ENCODE measurements around the gene PUM2. TPM values are rescaled to one million over a fixed set of nuclear protein-coding genes. Genes with fewer than 3 reads are reported as not detected.

Gene PUM2
- total RNA-seq, 1 experiment from 2014 or later = 104 TPM

DNA sequence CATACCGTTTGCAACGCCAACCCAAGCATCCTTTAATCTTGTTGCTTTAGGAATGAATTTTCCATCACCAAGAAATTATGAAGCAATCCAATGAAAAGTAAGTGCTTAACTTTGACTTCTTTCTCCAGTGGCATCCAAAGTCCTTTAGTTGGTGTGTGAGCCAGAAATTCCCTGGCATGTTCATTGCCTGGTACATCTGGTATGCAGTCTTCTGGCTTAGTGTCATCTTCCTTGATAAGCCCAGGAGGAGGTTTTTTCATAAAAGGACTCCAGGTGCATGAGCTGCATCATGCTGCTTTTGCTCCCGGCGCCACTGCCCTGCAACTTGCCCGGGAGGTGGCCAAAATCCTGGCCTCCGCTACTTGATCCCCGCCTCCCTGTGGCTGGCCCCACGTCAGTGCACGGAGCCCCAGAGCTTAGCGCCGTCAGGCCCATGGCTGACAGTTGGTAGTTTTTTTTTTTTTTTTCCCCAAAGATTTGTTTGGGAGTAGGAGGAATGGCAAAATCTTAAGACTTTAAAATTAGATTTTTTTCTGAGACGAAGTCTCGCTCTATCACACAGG, 58.7 kb downstream of the PUM2 start (continued):
- TF ChIP-seq FOXK1 (CRISPR knock-in tag; IDR thresholded peaks at IDR 0.05) (no peak), ETV6 (CRISPR knock-in tag; IDR thresholded peaks at IDR 0.05) (no peak), OVOL2 (CRISPR knock-in tag; IDR thresholded peaks at IDR 0.05; ENCODE audit: borderline replicate concordance) (no peak), KAT7 (CRISPR knock-in tag; IDR thresholded peaks at IDR 0.05; ENCODE audit: borderline replicate concordance) (no peak), TCF7 (CRISPR knock-in tag; IDR thresholded peaks at IDR 0.05; ENCODE audit: low read depth) (no peak)
- TF ChIP-seq, protein P1, sequence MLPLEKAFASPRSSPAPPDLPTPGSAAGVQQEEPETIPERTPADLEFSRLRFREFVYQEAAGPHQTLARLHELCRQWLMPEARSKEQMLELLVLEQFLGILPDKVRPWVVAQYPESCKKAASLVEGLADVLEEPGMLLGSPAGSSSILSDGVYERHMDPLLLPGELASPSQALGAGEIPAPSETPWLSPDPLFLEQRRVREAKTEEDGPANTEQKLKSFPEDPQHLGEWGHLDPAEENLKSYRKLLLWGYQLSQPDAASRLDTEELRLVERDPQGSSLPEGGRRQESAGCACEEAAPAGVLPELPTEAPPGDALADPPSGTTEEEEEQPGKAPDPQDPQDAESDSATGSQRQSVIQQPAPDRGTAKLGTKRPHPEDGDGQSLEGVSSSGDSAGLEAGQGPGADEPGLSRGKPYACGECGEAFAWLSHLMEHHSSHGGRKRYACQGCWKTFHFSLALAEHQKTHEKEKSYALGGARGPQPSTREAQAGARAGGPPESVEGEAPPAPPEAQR (CRISPR knock-in tag; IDR thresholded peaks at IDR 0.05) = no peak
- TF ChIP-seq, protein P2, sequence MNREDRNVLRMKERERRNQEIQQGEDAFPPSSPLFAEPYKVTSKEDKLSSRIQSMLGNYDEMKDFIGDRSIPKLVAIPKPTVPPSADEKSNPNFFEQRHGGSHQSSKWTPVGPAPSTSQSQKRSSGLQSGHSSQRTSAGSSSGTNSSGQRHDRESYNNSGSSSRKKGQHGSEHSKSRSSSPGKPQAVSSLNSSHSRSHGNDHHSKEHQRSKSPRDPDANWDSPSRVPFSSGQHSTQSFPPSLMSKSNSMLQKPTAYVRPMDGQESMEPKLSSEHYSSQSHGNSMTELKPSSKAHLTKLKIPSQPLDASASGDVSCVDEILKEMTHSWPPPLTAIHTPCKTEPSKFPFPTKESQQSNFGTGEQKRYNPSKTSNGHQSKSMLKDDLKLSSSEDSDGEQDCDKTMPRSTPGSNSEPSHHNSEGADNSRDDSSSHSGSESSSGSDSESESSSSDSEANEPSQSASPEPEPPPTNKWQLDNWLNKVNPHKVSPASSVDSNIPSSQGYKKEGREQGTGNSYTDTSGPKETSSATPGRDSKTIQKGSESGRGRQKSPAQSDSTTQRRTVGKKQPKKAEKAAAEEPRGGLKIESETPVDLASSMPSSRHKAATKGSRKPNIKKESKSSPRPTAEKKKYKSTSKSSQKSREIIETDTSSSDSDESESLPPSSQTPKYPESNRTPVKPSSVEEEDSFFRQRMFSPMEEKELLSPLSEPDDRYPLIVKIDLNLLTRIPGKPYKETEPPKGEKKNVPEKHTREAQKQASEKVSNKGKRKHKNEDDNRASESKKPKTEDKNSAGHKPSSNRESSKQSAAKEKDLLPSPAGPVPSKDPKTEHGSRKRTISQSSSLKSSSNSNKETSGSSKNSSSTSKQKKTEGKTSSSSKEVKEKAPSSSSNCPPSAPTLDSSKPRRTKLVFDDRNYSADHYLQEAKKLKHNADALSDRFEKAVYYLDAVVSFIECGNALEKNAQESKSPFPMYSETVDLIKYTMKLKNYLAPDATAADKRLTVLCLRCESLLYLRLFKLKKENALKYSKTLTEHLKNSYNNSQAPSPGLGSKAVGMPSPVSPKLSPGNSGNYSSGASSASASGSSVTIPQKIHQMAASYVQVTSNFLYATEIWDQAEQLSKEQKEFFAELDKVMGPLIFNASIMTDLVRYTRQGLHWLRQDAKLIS (CRISPR knock-in tag; IDR thresholded peaks at IDR 0.05; ENCODE audit: borderline replicate concordance) = no peak
- TF ChIP-seq, protein P3, sequence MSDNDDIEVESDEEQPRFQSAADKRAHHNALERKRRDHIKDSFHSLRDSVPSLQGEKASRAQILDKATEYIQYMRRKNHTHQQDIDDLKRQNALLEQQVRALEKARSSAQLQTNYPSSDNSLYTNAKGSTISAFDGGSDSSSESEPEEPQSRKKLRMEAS (CRISPR knock-in tag; IDR thresholded peaks at IDR 0.05) = no peak

DNA sequence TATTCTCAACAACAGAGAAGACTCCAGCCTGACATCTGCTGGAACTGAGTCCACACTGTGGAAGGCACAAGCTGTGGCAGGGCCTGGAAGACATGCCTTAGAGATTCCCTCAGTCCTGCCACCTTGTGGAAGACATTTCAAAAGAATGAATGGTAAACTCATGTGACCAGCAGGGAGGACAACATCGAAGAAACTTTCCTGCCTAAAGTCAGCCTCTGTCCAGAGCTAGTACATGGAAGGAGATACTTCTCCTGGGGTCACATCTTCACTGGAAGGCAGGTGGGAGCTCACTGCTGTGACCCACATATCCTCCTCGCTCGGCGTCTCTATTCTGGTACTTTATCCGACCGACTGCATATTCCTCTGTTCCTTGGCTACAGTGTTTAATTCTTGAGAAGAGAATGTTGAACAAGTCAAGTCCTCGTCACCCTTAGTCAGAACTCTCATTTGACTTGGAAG, 59.5 kb downstream of the PUM2 start:
- Mint-ChIP-seq H3K4me3 (no peak overlapping the region), H3K4me1 (peaks cover 7% of the 10 kb centered on the region), H3K9me3 (no peaks in the 10 kb centered on the region), H3K27ac (peak overlapping the region; percentile 88), H3K36me3 (peaks cover 15% of the 10 kb centered on the region), H3K27me3 (ENCODE audit: low read depth) (no peaks in the 10 kb centered on the region)
- CTCF ChIA-PET = interaction anchor here (0.6 to 2.7 kb wide), 40 partner anchors 9 to 351 kb away, joined by 3 to 24 read pairs (median 5); partner anchors contain the start of gene SDC1
- DNase-seq (ENCODE audit: low spot score) (peak; percentile 62), ATAC-seq (peak; percentile 99)
- POLR2A ChIA-PET = no interaction called here
- TF ChIP-seq, protein P4, sequence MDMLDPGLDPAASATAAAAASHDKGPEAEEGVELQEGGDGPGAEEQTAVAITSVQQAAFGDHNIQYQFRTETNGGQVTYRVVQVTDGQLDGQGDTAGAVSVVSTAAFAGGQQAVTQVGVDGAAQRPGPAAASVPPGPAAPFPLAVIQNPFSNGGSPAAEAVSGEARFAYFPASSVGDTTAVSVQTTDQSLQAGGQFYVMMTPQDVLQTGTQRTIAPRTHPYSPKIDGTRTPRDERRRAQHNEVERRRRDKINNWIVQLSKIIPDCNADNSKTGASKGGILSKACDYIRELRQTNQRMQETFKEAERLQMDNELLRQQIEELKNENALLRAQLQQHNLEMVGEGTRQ (CRISPR knock-in tag; IDR thresholded peaks at IDR 0.05) = peak; percentile 67
- TF ChIP-seq, protein P5, sequence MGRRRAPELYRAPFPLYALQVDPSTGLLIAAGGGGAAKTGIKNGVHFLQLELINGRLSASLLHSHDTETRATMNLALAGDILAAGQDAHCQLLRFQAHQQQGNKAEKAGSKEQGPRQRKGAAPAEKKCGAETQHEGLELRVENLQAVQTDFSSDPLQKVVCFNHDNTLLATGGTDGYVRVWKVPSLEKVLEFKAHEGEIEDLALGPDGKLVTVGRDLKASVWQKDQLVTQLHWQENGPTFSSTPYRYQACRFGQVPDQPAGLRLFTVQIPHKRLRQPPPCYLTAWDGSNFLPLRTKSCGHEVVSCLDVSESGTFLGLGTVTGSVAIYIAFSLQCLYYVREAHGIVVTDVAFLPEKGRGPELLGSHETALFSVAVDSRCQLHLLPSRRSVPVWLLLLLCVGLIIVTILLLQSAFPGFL (CRISPR knock-in tag; IDR thresholded peaks at IDR 0.05; ENCODE audit: borderline replicate concordance) = no peak
- no peak for TF ChIP-seq ESRRA (CRISPR knock-in tag; IDR thresholded peaks at IDR 0.05; ENCODE audit: borderline replicate concordance)
- TF ChIP-seq ELF4 (CRISPR knock-in tag; IDR thresholded peaks at IDR 0.05; ENCODE audit: low read depth) = no peak
- TF ChIP-seq, protein P6, sequence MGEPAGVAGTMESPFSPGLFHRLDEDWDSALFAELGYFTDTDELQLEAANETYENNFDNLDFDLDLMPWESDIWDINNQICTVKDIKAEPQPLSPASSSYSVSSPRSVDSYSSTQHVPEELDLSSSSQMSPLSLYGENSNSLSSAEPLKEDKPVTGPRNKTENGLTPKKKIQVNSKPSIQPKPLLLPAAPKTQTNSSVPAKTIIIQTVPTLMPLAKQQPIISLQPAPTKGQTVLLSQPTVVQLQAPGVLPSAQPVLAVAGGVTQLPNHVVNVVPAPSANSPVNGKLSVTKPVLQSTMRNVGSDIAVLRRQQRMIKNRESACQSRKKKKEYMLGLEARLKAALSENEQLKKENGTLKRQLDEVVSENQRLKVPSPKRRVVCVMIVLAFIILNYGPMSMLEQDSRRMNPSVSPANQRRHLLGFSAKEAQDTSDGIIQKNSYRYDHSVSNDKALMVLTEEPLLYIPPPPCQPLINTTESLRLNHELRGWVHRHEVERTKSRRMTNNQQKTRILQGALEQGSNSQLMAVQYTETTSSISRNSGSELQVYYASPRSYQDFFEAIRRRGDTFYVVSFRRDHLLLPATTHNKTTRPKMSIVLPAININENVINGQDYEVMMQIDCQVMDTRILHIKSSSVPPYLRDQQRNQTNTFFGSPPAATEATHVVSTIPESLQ (CRISPR knock-in tag; IDR thresholded peaks at IDR 0.05) = no peak
- no peak for TF ChIP-seq NFATC4 (CRISPR knock-in tag; IDR thresholded peaks at IDR 0.05)
- TF ChIP-seq, protein P3 (CRISPR knock-in tag; IDR thresholded peaks at IDR 0.05) = no peak
- no peak for TF ChIP-seq RELA (CRISPR knock-in tag; IDR thresholded peaks at IDR 0.05; ENCODE audit: borderline replicate concordance)
- TF ChIP-seq, protein P7, sequence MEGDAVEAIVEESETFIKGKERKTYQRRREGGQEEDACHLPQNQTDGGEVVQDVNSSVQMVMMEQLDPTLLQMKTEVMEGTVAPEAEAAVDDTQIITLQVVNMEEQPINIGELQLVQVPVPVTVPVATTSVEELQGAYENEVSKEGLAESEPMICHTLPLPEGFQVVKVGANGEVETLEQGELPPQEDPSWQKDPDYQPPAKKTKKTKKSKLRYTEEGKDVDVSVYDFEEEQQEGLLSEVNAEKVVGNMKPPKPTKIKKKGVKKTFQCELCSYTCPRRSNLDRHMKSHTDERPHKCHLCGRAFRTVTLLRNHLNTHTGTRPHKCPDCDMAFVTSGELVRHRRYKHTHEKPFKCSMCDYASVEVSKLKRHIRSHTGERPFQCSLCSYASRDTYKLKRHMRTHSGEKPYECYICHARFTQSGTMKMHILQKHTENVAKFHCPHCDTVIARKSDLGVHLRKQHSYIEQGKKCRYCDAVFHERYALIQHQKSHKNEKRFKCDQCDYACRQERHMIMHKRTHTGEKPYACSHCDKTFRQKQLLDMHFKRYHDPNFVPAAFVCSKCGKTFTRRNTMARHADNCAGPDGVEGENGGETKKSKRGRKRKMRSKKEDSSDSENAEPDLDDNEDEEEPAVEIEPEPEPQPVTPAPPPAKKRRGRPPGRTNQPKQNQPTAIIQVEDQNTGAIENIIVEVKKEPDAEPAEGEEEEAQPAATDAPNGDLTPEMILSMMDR (IDR thresholded peaks at IDR 0.05) = peak; percentile 28
- no peak for TF ChIP-seq JUN (CRISPR knock-in tag; IDR thresholded peaks at IDR 0.05)
- TF ChIP-seq CBFB (CRISPR knock-in tag; IDR thresholded peaks at IDR 0.05; ENCODE audit: low read depth) = no peak
- TF ChIP-seq SMAD4 (CRISPR knock-in tag; IDR thresholded peaks at IDR 0.05) = no peak
- no peak for TF ChIP-seq NR2C2 (CRISPR knock-in tag; IDR thresholded peaks at IDR 0.05)
- TF ChIP-seq TEAD1 (CRISPR knock-in tag; IDR thresholded peaks at IDR 0.05) = peak; percentile 96; the same call in 1 of the 2 replicates
- TF ChIP-seq OVOL2 (CRISPR knock-in tag; IDR thresholded peaks at IDR 0.05; ENCODE audit: borderline replicate concordance) = no peak
- no peak for TF ChIP-seq KAT7 (CRISPR knock-in tag; IDR thresholded peaks at IDR 0.05; ENCODE audit: borderline replicate concordance)
- no peak for TF ChIP-seq ZNF671 (CRISPR knock-in tag; IDR thresholded peaks at IDR 0.05)
- TF ChIP-seq FOXJ3 (CRISPR knock-in tag; IDR thresholded peaks at IDR 0.05; ENCODE audit: borderline replicate concordance) = no peak
- no peak for TF ChIP-seq TEAD4 (CRISPR knock-in tag; IDR thresholded peaks at IDR 0.05)
